Uterus (tissue), 2 donors: ENCODE data around the gene NCLN.

Experiments
- CTCF ChIP-seq, 4 experiments: fragments of 200-600 bp in 2 of 4; fragments of 450-650 bp in 2 of 4; sonication (generic) in 2 of 4; IDR thresholded peaks; one replicate each; pipeline ENCODE4 v1.5.1; 2016 to 2019; ENCODE audit warnings: antibody characterized with exemption in 4 of 4, mild to moderate bottlenecking in 2 of 4, moderate library complexity in 1 of 4
- POLR2A ChIP-seq, 2 donors: fragments of 450-650 bp; IDR thresholded peaks; one replicate each; pipeline ENCODE4 v1.6.1; 2016; ENCODE audit warnings: antibody characterized with exemption in 2 of 2, mild to moderate bottlenecking in 1 of 2, moderate library complexity in 1 of 2

GRCh38 chr19:3151563-3152418 is 33.9 kb upstream of the NCLN start:
- no peak for TF ChIP-seq POLR2A (IDR thresholded peaks at IDR 0.05)
- no peak for TF ChIP-seq CTCF (IDR thresholded peaks at IDR 0.05)
